ENCODE measurements around the gene FGF14. TPM values are rescaled to one million over a fixed set of nuclear protein-coding genes. Genes with fewer than 3 reads are reported as not detected.

The FGF14 gene
- total RNA-seq, 3 donors from 2014 or later: under 0.01 to 0.29 (median under 0.01) TPM

GRCh38 chr13:102147353-102147752 is 254.5 kb downstream of the FGF14 start:
- no peak for DNase-seq (ENCODE audit: low spot score in 2 of 2)
- no peaks in the 10 kb centered on the region for H3K36me3 ChIP-seq
- no peak overlapping the region for H3K4me3 ChIP-seq
- no peaks in the 10 kb centered on the region for H3K27me3 ChIP-seq
- H3K4me1 ChIP-seq: no peaks in the 10 kb centered on the region
- intact Hi-C loops (cut with DNase I; ENCODE audit: low total_unique reads): no loop called here
- TF ChIP-seq, protein P1, sequence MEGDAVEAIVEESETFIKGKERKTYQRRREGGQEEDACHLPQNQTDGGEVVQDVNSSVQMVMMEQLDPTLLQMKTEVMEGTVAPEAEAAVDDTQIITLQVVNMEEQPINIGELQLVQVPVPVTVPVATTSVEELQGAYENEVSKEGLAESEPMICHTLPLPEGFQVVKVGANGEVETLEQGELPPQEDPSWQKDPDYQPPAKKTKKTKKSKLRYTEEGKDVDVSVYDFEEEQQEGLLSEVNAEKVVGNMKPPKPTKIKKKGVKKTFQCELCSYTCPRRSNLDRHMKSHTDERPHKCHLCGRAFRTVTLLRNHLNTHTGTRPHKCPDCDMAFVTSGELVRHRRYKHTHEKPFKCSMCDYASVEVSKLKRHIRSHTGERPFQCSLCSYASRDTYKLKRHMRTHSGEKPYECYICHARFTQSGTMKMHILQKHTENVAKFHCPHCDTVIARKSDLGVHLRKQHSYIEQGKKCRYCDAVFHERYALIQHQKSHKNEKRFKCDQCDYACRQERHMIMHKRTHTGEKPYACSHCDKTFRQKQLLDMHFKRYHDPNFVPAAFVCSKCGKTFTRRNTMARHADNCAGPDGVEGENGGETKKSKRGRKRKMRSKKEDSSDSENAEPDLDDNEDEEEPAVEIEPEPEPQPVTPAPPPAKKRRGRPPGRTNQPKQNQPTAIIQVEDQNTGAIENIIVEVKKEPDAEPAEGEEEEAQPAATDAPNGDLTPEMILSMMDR (IDR thresholded peaks at IDR 0.05): no peak
- TF ChIP-seq POLR2A (IDR thresholded peaks at IDR 0.05) (no peak), POLR2AphosphoS5 (IDR thresholded peaks at IDR 0.05) (no peak)
- H3K27ac ChIP-seq: no peak overlapping the region
- no peaks in the 10 kb centered on the region for H3K9me3 ChIP-seq

DNA sequence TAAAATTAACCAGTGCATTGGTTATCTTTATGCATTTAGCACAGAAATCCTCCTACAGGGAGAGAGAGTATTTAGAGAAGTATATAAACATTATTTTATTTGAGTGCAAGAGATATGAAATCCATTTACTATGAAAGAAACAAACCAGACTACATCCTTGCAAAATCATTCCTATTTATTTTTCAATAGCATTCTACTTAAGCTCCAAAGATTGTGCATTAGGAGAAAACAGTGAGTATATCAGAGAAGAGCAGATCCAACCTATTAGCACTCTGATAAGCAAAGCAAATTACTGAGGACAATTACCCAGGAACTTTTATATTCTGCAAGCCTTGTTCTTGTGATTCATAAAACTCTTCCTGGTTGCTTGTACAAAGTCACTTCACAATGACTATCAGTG is 256.1 kb downstream of the FGF14 start:
- no peaks in the 10 kb centered on the region for H3K27me3 ChIP-seq
- no peak overlapping the region for H3K27ac ChIP-seq
- H3K9me3 ChIP-seq: no peaks in the 10 kb centered on the region
- H3K4me1 ChIP-seq: no peaks in the 10 kb centered on the region
- no peak overlapping the region for H3K4me3 ChIP-seq
- H3K36me3 ChIP-seq: no peaks in the 10 kb centered on the region
- intact Hi-C loops (cut with DNase I; ENCODE audit: low total_unique reads): no loop called here
- DNase-seq (ENCODE audit: low spot score in 2 of 2): no peak
- TF ChIP-seq, protein P1 (IDR thresholded peaks at IDR 0.05): no peak
- TF ChIP-seq POLR2A (IDR thresholded peaks at IDR 0.05) (no peak), POLR2AphosphoS5 (IDR thresholded peaks at IDR 0.05) (no peak)

DNA sequence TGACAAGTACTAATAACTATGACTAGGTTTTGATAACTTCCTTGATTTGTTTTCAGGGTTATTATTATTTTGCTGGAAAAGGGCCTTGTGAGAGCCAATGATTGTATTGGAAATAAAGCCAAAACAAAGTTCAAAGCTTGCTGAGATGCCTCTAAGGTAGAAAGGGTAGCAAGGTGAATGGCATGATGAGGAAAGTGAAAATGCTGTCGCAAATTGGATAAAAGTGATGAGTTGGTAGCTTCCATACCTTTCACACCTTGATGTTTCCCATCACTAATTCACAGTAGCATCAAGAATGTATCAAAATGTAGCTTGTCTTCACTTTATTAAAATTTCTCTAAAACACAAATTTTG is 259.4 kb downstream of the FGF14 start:
- no peaks in the 10 kb centered on the region for H3K4me1 ChIP-seq
- intact Hi-C loops (cut with DNase I; ENCODE audit: low total_unique reads): no loop called here
- no peak for DNase-seq (ENCODE audit: low spot score in 2 of 2)
- no peak overlapping the region for H3K4me3 ChIP-seq
- H3K36me3 ChIP-seq: no peaks in the 10 kb centered on the region
- no peak overlapping the region for H3K27ac ChIP-seq
- no peaks in the 10 kb centered on the region for H3K27me3 ChIP-seq
- no peak for TF ChIP-seq POLR2A (IDR thresholded peaks at IDR 0.05)
- H3K9me3 ChIP-seq: no peaks in the 10 kb centered on the region

DNA sequence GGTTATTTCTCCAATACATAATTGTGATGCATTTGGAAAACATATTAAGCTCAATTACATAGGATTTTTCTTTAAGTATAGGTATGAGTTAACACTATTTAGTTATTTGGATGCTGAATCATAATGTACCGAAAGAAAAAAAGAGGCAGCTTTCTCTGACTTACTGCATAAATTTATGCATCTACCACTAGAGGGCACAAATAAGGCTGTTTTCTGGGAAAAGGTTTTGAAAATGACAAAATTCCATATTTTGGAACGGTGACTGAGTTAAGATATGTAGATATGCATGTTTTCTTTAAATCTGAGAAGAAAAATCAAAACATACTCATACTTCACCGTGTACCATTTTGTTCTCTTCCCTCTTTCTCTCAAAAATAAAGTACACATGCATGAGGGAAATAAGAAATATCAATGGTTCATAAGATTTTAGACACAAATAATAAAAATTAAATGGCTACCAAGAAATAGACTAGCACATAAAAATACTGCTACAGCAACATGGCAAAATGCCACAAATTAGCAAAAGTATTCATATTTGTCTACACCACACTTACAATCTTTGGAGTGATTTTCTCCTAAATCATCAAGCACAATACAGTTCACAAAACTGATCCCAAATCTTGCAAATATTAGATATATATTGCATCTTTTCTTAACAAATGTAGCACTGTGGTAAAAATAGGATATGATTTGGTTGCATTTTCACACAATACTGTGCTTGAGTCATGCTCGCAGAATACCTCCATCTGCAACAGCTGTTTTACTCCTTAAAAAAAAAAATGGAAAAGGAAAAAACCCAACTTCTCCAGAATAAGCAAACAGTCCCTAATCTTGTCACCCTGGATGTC is 260.0 kb downstream of the FGF14 start:
- intact Hi-C loops (cut with DNase I; ENCODE audit: low total_unique reads): no loop called here
- TF ChIP-seq, protein P1 (IDR thresholded peaks at IDR 0.05): peak; percentile 38 to 62 (median 60)
- TF ChIP-seq POLR2AphosphoS5 (IDR thresholded peaks at IDR 0.05): no peak
- H3K4me1 ChIP-seq: no peaks in the 10 kb centered on the region
- no peaks in the 10 kb centered on the region for H3K9me3 ChIP-seq
- H3K36me3 ChIP-seq: no peaks in the 10 kb centered on the region
- no peak overlapping the region for H3K4me3 ChIP-seq
- no peaks in the 10 kb centered on the region for H3K27me3 ChIP-seq
- H3K27ac ChIP-seq: no peak overlapping the region
- DNase-seq (ENCODE audit: low spot score in 2 of 2): no peak

GRCh38 chr13:102139626-102140025 is 262.2 kb downstream of the FGF14 start:
- Histone ChIP-seq H3K27ac (no peak overlapping the region), H3K27me3 (no peaks in the 10 kb centered on the region), H3K4me3 (no peak overlapping the region), H3K4me1 (no peaks in the 10 kb centered on the region), H3K36me3 (no peaks in the 10 kb centered on the region), H3K9me3 (no peaks in the 10 kb centered on the region)
- intact Hi-C loops (cut with DNase I; ENCODE audit: low total_unique reads): no loop called here
- no peak for TF ChIP-seq POLR2A (IDR thresholded peaks at IDR 0.05)
- TF ChIP-seq POLR2AphosphoS5 (IDR thresholded peaks at IDR 0.05): no peak
- TF ChIP-seq, protein P1 (IDR thresholded peaks at IDR 0.05): no peak
- no peak for DNase-seq (ENCODE audit: low spot score in 2 of 2)
